Left renal cortex interstitium (tissue), 4 donors: Measurements from ENCODE around the gene ZFP92. TPM values are rescaled to one million over a fixed set of nuclear protein-coding genes. Genes with fewer than 3 reads are reported as not detected.

Experiments
- DNase-seq, 4 donors: peaks; one replicate each; pipeline ENCODE4 v3.0.0-alpha.2; 2013; ENCODE audit warnings: low read depth in 4 of 4, low spot score in 2 of 4, missing footprints in 1 of 4
- polyA plus RNA-seq, 4 donors: library from polyadenylated mRNA; unstranded; fragments of 120-200 nt; gene quantifications; one replicate each; pipeline ENCODE4 v1.2.1, GENCODE V29; 2013; ENCODE audit not compliant: insufficient read length in 4 of 4

Gene ZFP92
- polyA plus RNA-seq, 4 donors, result 0.75 to 1.1 (median 0.97) TPM

- DNase-seq, result no peak
Observed at GRCh38 chrX:153450114-153450948, 39.1 kb downstream of the ZFP92 start.

DNA sequence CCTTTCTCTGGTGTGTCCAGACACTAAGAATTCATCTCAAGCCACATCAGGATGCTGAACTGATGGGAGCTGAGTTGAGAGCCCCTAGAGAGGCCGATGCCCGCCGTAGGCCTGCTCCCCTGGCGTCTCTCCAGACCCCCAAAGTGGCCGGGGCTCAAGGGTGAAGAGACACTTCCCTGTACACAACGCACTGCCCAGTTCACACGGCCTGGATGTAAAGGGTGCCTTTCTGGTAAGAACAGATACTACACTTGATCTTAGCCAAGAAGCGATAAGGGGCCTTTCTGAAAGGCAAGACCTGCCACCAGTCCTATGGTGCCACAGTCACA lies 39.6 kb downstream of the ZFP92 start:
- no peak for DNase-seq

DNA sequence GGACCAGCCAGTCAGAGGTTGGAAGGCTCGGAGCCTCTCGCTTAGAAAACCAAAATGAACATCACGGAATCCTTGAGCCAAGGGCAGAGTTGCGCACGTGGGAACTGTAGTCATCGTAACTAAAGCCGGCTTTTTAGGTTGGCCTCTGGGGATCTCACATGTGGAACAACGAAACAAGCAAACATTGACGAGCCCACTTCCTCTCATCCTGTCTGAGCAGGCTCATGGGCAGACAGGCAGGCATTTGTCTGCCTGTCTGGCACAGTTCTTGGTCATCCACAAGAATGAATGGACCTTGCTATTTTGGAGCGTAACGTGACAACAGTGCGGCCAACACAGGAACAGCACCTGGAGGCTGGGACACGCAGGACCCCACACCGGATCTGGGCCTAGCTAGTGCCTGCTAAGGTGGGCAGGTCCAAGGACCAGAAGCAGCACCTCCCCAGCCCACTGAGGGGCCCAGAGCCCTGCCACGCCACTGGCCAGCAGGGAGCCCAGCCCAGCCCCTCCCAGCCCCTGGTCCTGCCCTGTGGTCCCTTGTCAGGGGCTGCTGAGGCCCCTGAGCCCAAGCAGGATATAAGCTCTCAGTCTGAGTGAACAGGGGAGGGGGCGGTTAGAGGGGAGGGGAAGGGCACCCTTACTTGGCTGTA lies 43.8 kb downstream of the ZFP92 start:
- DNase-seq, result no peak

DNA sequence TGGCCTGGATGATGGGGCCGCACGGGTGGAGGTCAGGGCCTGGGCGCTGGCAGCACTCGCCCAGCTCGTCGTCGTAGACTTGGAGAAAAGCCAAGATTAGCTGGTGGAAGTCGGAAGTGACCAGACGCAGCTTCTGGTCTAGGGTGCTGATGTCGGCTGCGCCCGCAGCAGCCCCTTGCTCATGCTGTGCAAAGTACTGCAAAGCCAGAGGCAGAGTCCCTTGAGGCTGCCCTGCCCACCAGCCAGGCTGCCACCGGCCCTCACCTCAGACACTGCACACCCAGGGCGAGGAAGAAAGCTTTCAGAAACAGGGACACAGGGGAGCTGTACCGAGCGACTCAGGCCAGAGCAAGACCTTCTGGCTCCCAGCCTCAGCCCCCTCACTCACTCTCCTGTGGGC lies 44.3 kb downstream of the ZFP92 start:
- no peak for DNase-seq

DNA sequence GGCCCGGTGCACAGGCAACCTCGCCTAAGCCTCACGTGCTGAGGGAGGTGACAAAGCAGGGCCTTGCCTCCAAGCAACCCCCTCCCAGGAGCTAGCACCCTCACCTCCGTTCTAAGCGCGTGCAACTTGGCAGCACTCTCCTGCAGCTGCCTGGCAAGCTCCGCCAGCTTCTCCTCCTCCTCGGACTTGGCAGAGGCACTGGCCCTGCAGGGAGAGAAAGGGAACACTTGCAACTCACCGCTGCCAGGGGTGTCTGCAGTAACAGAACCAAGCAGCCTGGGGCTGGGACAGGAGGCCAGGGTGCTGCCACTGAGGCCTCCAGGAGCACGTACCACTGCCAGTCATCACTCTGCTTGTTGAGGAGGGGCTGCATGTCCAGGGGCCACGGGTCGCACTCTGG lies 44.9 kb downstream of the ZFP92 start:
- DNase-seq, result no peak

GRCh38 chrX:153456704-153457103 lies 45.4 kb downstream of the ZFP92 start:
- DNase-seq, result no peak

DNA sequence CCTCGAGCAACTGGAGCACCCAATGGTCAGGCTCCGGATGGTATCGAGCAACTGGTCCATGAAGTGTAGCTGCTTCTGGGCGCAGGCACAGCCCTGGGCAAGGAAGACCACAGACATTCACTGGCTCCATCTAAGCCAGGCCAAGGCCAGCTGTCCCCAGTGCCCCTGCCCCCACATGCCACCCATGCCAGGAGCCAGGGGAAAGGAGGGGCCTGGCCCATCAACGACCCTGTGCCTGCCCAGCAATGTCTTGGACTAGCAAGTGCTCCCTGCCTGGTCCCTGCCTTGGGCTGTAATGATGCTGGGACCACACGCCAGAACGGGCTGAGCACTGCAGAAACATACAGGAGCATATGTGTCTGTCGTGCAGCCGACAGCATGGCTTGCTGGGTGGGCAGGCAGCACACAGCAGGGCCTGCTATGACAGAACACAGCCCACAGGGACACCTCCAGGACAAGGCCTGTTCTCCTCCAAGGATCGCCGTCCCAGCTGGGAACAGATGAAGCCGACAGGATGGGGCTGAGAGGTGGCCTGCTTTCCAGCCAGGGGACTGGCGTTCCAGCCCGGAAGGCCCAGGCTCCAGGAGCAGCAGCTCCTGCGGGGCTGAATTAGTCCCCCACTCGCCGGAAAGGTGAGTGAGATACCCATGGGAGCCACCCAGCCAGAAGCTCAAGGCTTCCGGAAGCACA lies 46.0 kb downstream of the ZFP92 start:
- no peak for DNase-seq

DNA sequence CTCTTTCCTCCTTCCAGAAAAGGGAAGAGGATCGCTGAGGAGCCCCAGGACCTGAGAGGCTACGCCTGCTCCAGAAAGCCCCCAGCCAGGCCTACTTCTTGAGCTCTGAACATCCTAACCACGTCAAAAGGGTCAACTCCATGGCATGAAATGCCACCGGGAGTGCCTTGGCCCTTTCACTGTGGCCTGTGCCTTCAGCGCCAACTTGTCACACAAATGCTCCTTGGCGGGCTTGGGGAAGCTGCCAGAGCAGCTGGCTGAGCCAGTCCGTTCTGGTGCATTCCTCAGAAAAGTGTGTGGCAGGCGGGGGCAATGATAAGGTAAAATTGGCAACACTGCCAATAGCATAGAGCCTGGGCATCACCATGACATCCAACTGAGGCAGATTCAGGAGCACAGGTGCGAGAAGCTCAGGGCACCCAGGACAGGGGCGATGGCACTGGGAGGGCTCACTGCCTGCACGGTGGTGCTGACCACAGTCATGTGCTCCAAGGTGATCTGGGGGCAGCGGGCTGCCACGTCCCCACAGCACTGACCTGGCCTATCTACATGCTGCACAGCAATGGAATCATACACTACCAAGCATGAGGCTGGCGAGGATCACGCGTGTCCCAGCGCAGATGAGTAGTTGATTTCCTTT lies 46.7 kb downstream of the ZFP92 start:
- no peak for DNase-seq

- no peak for DNase-seq
Observed at GRCh38 chrX:153458476-153458875, 47.2 kb downstream of the ZFP92 start.

DNA sequence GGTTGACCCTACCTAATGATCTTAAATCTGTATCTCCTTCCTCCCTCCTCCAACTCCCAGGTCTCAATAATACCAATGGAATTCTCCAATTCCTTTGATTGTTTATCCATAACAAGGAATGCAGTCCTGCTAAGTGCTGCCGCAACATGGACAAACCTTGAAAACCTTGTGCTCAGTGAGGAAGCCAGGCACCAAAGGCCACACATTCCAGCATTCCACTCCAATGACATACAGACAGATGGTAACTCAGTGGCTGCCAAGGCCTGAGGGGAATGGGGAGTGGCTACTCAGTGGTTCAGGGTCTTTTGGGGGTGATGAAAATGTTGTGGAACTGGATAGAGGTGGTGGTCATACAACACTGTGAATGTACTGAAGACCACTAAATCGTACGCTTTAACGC lies 48.7 kb downstream of the ZFP92 start:
- DNase-seq, result no peak

- no peak for DNase-seq
Observed at GRCh38 chrX:153460826-153461225, 49.6 kb downstream of the ZFP92 start.

Other genes starting within 250 kb of the ZFP92 start
- gene MAGEA1, start 232.2 kb upstream of the ZFP92 start, polyA plus RNA-seq, result not detected
- under 1 TPM; 0.06 to 0.32 (median 0.10) TPM for gene PNMA6F, start 89.7 kb upstream of the ZFP92 start, polyA plus RNA-seq
- 10 to 100 TPM; 16.8 to 21.7 (median 19.0) TPM for gene ZNF275, start 77.3 kb upstream of the ZFP92 start, polyA plus RNA-seq
- not detected for gene PNMA6E, start 10.1 kb upstream of the ZFP92 start, polyA plus RNA-seq
- under 1 TPM; 0.27 to 0.92 (median 0.61) TPM for gene TREX2, start 34.6 kb downstream of the ZFP92 start, polyA plus RNA-seq
- 10 to 100 TPM; 26.7 to 31.9 (median 30.2) TPM for gene HAUS7, start 59.1 kb downstream of the ZFP92 start, polyA plus RNA-seq
- 100 to 1,000 TPM; 170 to 201 (median 195) TPM for gene BGN, start 83.5 kb downstream of the ZFP92 start, polyA plus RNA-seq
- gene ATP2B3, start 106.2 kb downstream of the ZFP92 start, polyA plus RNA-seq, result under 1 TPM; 0.17 to 0.35 (median 0.33) TPM
- 10 to 100 TPM; 15.4 to 24.1 (median 19.0) TPM for gene CCNQ, start 187.7 kb downstream of the ZFP92 start, polyA plus RNA-seq
- 10 to 100 TPM; 53.6 to 63.9 (median 57.1) TPM for gene DUSP9, start 235.7 kb downstream of the ZFP92 start, polyA plus RNA-seq